Measurements from ENCODE around the gene DENND1A.

DENND1A gene

GRCh38 chr9:123419721-123420591 lies 510.0 kb downstream of the DENND1A start:
- DNase-seq (ENCODE audit: low read depth): no peak
- TF ChIP-seq, protein P1, sequence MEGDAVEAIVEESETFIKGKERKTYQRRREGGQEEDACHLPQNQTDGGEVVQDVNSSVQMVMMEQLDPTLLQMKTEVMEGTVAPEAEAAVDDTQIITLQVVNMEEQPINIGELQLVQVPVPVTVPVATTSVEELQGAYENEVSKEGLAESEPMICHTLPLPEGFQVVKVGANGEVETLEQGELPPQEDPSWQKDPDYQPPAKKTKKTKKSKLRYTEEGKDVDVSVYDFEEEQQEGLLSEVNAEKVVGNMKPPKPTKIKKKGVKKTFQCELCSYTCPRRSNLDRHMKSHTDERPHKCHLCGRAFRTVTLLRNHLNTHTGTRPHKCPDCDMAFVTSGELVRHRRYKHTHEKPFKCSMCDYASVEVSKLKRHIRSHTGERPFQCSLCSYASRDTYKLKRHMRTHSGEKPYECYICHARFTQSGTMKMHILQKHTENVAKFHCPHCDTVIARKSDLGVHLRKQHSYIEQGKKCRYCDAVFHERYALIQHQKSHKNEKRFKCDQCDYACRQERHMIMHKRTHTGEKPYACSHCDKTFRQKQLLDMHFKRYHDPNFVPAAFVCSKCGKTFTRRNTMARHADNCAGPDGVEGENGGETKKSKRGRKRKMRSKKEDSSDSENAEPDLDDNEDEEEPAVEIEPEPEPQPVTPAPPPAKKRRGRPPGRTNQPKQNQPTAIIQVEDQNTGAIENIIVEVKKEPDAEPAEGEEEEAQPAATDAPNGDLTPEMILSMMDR (conservative IDR thresholded peaks at IDR 0.05; ENCODE audit: control insufficient read depth, insufficient read depth, low read depth, low read length): no peak
- no peak overlapping the region for H3K4me3 ChIP-seq (ENCODE audit: control insufficient read depth, low read depth, low read length)

DNA sequence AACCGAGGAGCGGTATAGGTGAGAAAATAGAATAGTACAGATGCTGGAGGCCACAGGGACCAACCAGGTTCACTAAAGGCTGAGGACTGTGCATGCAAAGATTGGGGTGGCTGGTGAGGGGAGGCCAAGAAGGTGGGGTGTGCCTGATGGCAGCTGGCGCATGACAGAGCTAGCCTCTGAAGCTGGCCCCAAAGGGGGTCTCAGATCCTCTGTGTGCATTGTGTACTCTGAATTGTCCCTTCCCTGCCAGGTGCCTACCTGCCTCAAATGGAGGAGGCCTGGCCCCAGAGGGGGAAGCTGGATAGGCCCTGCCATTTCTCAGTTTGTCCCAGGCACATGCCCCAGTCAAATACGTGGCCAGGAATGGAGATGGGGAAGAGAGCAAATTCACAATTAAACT lies 510.8 kb downstream of the DENND1A start:
- H3K4me3 ChIP-seq (ENCODE audit: control insufficient read depth, low read depth, low read length): no peak overlapping the region
- no peak for DNase-seq (ENCODE audit: low read depth)
- TF ChIP-seq, protein P1 (conservative IDR thresholded peaks at IDR 0.05; ENCODE audit: control insufficient read depth, insufficient read depth, low read depth, low read length): no peak

GRCh38 chr9:123418506-123418905 lies 511.4 kb downstream of the DENND1A start:
- TF ChIP-seq, protein P1 (conservative IDR thresholded peaks at IDR 0.05; ENCODE audit: control insufficient read depth, insufficient read depth, low read depth, low read length): no peak
- no peak overlapping the region for H3K4me3 ChIP-seq (ENCODE audit: control insufficient read depth, low read depth, low read length)
- no peak for DNase-seq (ENCODE audit: low read depth)

DNA sequence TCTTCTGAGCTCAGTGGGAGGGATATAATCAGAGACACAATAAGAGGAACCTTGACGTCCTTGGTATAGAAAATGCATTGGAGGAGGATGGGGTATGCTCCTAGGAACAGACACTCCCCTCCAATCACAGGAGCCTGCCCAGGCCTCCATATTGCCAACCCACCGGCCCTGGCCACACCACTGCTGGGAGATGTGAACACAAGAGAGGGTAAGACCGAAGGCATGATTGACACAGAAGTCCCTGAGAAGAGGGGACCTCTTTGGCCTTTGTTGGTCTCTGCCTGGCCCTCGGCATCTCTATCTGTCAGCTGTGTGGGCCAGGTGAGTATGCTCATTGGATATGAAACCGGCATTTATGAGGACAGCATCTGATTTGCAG lies 511.9 kb downstream of the DENND1A start:
- TF ChIP-seq, protein P1 (conservative IDR thresholded peaks at IDR 0.05; ENCODE audit: control insufficient read depth, insufficient read depth, low read depth, low read length): no peak
- no peak overlapping the region for H3K4me3 ChIP-seq (ENCODE audit: control insufficient read depth, low read depth, low read length)
- DNase-seq (ENCODE audit: low read depth): no peak

DNA sequence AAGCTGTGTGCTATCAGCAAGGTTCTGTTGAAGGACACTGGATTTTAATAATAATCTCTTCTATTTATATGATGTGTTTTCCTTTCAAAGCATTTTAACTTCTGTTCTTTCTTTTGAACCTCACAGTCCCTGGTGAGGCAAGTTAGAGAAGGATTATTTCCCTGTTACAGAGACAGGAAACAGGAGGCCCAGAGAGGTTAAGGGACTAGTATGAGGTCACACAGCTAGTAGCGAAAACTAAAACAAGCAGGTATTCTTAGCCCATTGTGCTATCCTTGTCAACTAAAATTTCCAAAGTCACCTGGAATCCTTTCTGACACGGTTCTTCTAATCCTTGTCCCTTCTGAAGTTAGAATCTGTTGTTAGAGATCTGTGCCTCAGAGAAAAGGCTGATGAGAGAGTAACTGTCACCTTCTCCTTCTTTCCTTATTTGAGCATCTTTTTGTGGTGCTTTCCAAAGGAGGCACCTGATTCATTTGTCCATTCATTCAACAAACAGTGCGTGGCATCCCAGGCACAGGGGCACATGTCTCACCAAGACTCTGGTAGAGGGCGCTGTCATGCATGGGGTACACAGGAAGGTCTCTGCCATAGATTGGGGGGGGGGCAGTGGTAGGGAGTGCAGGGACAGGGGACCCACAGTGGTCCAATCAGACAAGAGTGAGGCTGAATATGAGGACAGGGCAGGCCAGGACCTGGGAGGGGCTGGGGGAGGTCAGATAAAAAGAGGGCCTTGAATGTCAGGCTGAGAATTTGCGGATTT lies 512.5 kb downstream of the DENND1A start:
- no peak for DNase-seq (ENCODE audit: low read depth)
- TF ChIP-seq, protein P1 (conservative IDR thresholded peaks at IDR 0.05; ENCODE audit: control insufficient read depth, insufficient read depth, low read depth, low read length): no peak
- H3K4me3 ChIP-seq (ENCODE audit: control insufficient read depth, low read depth, low read length): no peak overlapping the region

GRCh38 chr9:123416176-123416575 lies 513.8 kb downstream of the DENND1A start:
- no peak overlapping the region for H3K4me3 ChIP-seq (ENCODE audit: control insufficient read depth, low read depth, low read length)
- no peak for DNase-seq (ENCODE audit: low read depth)
- TF ChIP-seq, protein P1 (conservative IDR thresholded peaks at IDR 0.05; ENCODE audit: control insufficient read depth, insufficient read depth, low read depth, low read length): no peak
